Stimulated activated CD4-positive, alpha-beta T cell treated with anti-CD3 and anti-CD28 coated beads, Interleukin-2, amount 100 ng/mL, for 24 hours (primary cell): ENCODE measurements around the gene MYH16.
A peak's percentile ranks its signal among the peaks of the same experiment; 100 is the strongest.
"Not testable (repeated sequence)": the region's sequence is repeated elsewhere in the genome, so short reads cannot be mapped to it uniquely, and the experiment has no call there.

Experiments used
- DNase-seq, 2 donors: peaks; one replicate each; pipeline ENCODE4 v3.0.0-alpha.2; 2020

The MYH16 gene

GRCh38 chr7:99272476-99273045, at the start of gene MYH16:
MYH16 (plus strand) TSS chr7:99272839.
- no peak for DNase-seq

- DNase-seq, result peak in 1 of 2 donors; percentile 21
Observed at GRCh38 chr7:99224263-99224898, 48.3 kb upstream of the MYH16 start.

DNA sequence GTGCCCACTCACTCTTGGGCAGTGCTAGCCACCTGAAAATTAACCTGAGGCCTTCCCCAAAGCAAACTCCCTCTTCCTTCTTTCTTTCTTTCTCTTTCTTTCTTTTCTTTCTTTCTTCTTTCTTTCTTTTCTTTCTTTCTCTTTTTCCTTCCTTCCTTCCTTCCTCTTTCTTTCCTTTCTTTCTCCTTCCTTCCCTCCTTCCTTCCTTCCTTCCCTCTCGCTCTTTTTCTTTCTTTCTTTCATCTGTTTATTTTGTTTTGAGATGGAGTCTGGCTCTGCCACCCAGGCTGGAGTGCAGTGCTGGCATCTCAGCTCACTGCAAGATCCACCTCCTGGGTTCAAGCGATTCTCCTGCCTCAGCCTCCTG, 47.8 kb upstream of the MYH16 start:
- no peak for DNase-seq

GRCh38 chr7:99229234-99229633, 43.4 kb upstream of the MYH16 start:
- no peak for DNase-seq

- DNase-seq, result no peak
Observed at GRCh38 chr7:99232082-99232770, 40.4 kb upstream of the MYH16 start.

GRCh38 chr7:99232955-99233354, 39.7 kb upstream of the MYH16 start:
- not testable (repeated sequence) for DNase-seq

- DNase-seq, result no peak
Observed at GRCh38 chr7:99234185-99234584, 38.5 kb upstream of the MYH16 start.

GRCh38 chr7:99235925-99236324, 36.7 kb upstream of the MYH16 start:
- DNase-seq, result no peak

- not testable (repeated sequence) for DNase-seq
Observed at GRCh38 chr7:99237876-99238275, 34.8 kb upstream of the MYH16 start.

- DNase-seq, result no peak
Observed at GRCh38 chr7:99238558-99239341, 33.9 kb upstream of the MYH16 start.

GRCh38 chr7:99242682-99243081, 30.0 kb upstream of the MYH16 start:
- DNase-seq, result no peak

DNA sequence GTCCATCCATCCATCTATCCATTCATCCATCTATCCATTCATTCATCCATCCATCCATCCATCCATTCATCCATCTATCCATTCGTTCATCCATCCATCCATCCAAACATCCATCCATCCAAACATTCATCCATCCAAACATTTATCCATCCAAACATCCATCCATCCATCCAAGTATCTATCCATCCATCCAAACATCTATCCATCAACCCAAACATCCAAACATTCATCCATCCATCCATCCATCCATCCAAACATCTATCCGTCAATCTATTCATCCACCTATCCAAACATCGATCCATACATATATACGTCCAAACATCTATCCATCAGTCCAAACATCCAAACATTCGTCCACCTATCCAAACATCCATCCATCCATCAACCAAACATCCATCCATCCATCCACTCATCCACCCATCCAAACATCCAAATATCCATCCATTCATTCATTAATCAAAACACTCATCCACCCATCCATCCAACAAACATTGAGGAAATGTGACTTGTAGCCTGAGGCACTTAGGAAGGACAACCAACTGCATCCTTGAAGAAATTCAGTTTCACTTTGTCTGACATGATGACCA, 28.8 kb upstream of the MYH16 start:
- DNase-seq, result no peak

- DNase-seq, result no peak
Observed at GRCh38 chr7:99244939-99245338, 27.7 kb upstream of the MYH16 start.

GRCh38 chr7:99248391-99249095, 24.1 kb upstream of the MYH16 start:
- DNase-seq, result no peak

DNA sequence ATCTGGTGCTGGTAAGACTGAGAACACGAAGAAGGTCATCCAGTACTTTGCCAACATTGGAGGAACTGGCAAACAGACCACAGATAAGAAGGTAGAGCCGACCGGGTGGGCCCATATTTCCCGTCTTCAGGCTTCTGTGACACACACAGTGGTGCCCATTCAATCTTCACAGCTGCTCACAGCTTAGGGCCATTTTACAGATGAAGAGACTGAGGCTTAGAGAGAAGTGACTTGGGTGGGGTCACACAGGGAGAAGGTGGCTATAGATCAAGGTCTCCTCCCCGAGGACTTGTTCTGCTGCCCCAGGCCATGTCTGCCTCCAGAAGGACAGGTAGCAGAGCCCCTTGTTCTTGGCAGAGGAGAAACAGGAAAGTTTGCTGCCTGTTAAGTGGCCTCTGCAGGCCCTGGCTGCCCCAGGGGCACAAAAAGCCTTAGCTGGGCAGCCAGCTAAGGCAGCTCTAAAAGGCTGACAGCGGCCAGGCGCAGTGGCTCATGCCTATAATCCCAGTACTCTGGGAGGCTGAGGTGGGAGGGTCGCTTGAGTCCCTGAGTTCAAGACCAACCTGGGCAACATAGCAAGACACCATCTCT, 22.6 kb upstream of the MYH16 start:
- no peak for DNase-seq

DNA sequence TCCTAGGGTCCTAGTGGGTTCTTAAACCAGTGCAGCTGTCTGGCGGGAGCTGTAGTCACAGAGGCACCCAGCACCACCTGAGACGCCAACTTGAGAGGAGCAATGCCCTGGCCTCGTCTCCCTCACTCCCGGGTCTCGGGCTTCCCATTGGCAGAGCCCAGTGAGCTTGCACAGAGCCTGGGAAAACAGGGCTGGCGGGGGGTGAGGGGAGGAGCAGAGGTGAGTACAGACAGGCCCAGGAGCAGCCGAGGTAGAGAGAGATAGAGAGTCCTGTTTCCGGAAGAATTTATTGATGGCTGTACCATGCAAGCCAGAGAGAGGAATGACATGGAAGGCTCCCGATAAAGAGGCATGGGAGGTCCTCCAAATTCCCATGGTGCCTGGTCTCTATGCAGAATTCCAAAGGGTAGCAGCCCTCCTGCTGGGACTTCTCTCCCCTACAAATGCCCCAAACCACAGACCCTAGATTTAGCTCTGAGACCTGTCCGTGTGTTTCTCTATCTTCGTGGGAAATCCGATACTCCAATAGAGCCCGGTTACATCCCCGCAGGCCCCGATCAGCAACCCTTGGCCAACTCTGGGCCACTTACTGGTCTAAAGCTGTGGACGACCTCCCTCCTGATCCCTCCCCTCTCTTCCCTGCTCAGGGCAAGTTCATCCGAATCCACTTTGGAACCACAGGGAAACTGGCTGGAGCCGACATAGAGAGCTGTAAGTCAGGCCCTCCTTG, 20.3 kb upstream of the MYH16 start:
- no peak for DNase-seq

DNA sequence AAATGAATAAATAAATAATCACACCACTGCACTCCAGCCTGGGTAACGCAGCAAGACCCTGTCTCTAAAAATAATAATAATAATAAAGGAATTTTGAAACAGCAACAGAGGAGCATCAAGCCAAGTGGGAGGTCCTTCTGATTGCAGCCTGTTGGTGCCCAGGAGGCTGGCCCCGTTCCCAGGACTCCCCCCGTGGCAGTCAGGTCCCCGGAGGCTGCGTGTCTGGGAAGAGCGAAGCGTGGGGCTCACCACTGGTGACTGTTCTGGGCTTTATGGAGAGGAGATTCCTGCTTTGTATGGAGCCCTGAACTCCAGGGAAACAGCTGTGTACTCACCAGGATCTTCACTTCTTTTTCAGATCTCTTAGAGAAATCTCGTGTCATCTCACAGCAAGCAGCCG, 19.3 kb upstream of the MYH16 start:
- no peak for DNase-seq

DNA sequence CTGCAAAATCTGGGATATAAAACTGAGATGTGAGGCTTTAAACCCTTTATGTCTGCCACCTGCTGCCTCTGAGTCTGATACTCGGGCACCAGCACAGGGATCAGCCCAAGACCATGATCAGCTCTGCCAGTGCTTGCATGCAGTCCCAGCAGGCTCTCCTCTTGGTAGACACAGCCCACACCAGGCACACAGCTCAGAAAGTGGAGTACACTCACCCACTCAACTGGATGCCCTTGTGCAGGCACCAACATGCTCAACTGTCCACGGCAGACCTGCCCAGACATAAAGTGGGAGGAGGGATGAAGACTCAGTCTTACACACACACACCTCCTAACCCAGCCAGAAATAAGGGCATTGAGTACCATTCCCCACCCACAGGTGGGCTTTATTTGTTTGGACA, 18.2 kb upstream of the MYH16 start:
- no peak for DNase-seq

GRCh38 chr7:99255463-99255862, 17.2 kb upstream of the MYH16 start:
- no peak for DNase-seq

GRCh38 chr7:99257065-99257464, 15.6 kb upstream of the MYH16 start:
- DNase-seq, result no peak

- DNase-seq, result no peak
Observed at GRCh38 chr7:99257675-99258074, 15.0 kb upstream of the MYH16 start.

DNA sequence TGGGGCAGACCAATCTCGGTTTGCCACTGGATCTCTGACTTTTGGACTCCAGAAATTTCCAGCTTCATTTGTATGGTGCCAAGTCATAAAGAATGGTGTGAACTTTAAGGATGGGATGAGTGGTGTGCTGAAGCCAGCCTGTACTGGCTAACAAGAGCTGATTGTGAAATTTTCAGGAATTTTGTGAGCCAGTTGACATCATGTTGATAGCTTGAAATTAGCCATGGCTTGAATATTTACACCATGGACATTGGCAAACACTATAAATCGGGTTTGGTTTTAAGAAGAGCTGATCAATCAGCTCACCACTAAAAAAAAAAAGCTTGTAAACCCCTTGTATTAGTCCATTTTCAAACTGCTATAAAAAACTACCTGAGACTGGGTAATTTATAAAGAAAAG, 14.1 kb upstream of the MYH16 start:
- no peak for DNase-seq
